ENCODE data around the gene C1RL. TPM values are rescaled to one million over a fixed set of nuclear protein-coding genes. Genes with fewer than 3 reads are reported as not detected.

Gene C1RL
- total RNA-seq, 2 donors from 2014 or later: 32.5 to 46.4 TPM

DNA sequence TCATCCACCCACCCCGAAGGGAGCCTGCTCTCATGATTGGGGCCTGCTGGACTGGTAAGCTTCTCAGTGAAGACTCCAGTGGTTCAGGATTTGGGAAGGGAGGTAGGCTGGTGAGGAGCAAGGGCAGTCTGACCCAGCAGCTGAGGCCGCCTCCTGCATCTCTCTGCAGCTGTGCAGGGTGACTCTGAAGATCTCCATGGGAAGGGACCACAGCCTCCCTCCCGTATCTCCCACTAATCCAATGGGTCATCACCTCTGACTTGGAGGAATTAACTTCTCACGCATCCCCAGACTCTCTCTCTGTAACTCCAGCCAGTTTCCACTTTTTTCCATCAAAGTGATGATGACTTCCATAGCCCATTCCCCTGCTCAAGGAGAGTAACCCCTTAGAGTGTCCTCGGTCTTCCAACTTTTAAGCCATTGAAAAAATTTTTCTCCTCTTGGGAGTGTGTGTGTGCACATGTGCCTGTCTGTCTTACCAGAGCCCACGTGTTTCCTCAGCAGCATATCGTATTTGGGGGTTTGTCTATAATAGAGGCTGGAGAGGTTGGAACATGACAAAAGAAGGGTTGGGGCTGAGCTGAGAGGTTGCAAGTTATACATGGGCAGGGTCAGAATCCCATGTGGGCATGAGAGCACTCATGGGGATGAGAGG is 32.5 kb upstream of the C1RL start:
- H3K9me3 ChIP-seq (ENCODE audit: control insufficient read depth, low read length): no peaks in the 10 kb centered on the region
- H3K36me3 ChIP-seq (ENCODE audit: control insufficient read depth, insufficient read depth, low read length): peaks cover 52% of the 10 kb centered on the region
- H3K9ac ChIP-seq (ENCODE audit: extremely low read depth, low read length, poor library complexity, severe bottlenecking): no peak overlapping the region
- Mint-ChIP-seq H3K27me3 (ENCODE audit: insufficient read depth) (no peaks in the 10 kb centered on the region), H3K27ac (no peak overlapping the region), H3K4me3 (no peak overlapping the region), H3K9me3 (no peaks in the 10 kb centered on the region), H3K36me3 (ENCODE audit: low read depth) (peaks cover 81% of the 10 kb centered on the region), H3K4me1 (peaks cover 5% of the 10 kb centered on the region)
- TF ChIP-seq, protein P1, sequence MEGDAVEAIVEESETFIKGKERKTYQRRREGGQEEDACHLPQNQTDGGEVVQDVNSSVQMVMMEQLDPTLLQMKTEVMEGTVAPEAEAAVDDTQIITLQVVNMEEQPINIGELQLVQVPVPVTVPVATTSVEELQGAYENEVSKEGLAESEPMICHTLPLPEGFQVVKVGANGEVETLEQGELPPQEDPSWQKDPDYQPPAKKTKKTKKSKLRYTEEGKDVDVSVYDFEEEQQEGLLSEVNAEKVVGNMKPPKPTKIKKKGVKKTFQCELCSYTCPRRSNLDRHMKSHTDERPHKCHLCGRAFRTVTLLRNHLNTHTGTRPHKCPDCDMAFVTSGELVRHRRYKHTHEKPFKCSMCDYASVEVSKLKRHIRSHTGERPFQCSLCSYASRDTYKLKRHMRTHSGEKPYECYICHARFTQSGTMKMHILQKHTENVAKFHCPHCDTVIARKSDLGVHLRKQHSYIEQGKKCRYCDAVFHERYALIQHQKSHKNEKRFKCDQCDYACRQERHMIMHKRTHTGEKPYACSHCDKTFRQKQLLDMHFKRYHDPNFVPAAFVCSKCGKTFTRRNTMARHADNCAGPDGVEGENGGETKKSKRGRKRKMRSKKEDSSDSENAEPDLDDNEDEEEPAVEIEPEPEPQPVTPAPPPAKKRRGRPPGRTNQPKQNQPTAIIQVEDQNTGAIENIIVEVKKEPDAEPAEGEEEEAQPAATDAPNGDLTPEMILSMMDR (conservative IDR thresholded peaks at IDR 0.05): no peak
- no peak overlapping the region for H3K4me3 ChIP-seq (ENCODE audit: low read length)
- H3K27me3 ChIP-seq (ENCODE audit: control insufficient read depth, insufficient read depth, low read length, poor library complexity, severe bottlenecking): no peaks in the 10 kb centered on the region
- WGBS, 2 experiments (ENCODE audit: insufficient coverage in 1 of 2, insufficient read length in 1 of 2): 76 to 96% methylated on average over 3 to 7 of the region's 7 CpGs
- DNase-seq: no peak
- H3K4me1 ChIP-seq (ENCODE audit: control insufficient read depth, insufficient read depth, low read length): no peaks in the 10 kb centered on the region
- H3K27ac ChIP-seq (ENCODE audit: low read depth, low read length): no peak overlapping the region

DNA sequence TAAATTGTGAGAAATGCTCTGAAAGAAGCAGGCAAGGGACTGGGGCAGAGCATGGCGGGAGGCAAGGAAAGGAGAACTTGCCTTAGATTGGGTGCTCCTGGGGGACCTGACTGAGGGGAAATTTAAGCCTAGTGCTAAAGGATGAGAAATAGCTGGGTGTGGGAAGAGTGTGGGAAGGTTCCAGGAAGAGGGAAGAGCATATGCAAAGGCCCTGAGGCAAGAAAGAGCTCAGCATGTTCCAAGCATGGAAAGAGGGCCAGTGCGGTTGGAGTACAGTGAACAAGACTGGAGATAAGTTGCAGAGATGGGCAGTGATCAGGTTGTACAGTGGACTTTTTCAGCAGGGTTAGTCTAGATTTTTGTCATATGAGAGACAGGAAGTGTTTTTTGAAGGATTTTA is 30.2 kb upstream of the C1RL start:
- TF ChIP-seq, protein P1 (conservative IDR thresholded peaks at IDR 0.05): no peak
- Histone ChIP-seq H3K27me3 (ENCODE audit: control insufficient read depth, insufficient read depth, low read length, poor library complexity, severe bottlenecking) (no peaks in the 10 kb centered on the region), H3K4me1 (ENCODE audit: control insufficient read depth, insufficient read depth, low read length) (no peaks in the 10 kb centered on the region), H3K9ac (ENCODE audit: extremely low read depth, low read length, poor library complexity, severe bottlenecking) (no peak overlapping the region), H3K36me3 (ENCODE audit: control insufficient read depth, insufficient read depth, low read length) (peaks cover 46% of the 10 kb centered on the region), H3K4me3 (ENCODE audit: low read length) (no peak overlapping the region), H3K27ac (ENCODE audit: low read depth, low read length) (no peak overlapping the region), H3K9me3 (ENCODE audit: control insufficient read depth, low read length) (no peaks in the 10 kb centered on the region)
- no peak for DNase-seq
- no peaks in the 10 kb centered on the region for H3K27me3 Mint-ChIP-seq (ENCODE audit: insufficient read depth)
- 93 to 100% methylated on average over 2 of the region's 2 CpGs for WGBS, 2 experiments (ENCODE audit: insufficient coverage in 1 of 2, insufficient read length in 1 of 2)
- peaks cover 5% of the 10 kb centered on the region for H3K4me1 Mint-ChIP-seq
- H3K27ac Mint-ChIP-seq: no peak overlapping the region
- no peaks in the 10 kb centered on the region for H3K9me3 Mint-ChIP-seq
- no peak overlapping the region for H3K4me3 Mint-ChIP-seq
- peaks cover 87% of the 10 kb centered on the region for H3K36me3 Mint-ChIP-seq (ENCODE audit: low read depth)

DNA sequence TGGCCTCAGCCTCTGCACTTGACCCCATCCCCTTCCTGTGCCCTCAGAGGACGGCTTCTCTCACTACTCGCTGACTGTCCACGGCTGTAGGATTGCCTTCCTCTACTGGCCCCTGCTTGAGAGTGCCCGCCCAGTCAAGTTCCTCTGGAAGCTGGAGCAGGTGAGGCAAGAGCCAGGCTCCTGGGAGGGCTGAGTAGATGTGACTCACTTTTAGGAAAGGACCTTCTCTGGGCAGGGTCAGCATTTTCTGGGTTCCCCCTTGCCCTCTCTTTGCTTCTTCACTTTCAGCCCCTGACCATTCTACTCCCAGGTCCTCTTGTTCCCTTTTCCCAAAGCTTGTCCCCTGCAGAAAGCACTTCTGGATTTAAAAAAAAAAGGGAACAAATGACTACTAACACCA is 28.9 kb upstream of the C1RL start:
- Histone ChIP-seq H3K36me3 (ENCODE audit: control insufficient read depth, insufficient read depth, low read length) (peaks cover 42% of the 10 kb centered on the region), H3K4me1 (ENCODE audit: control insufficient read depth, insufficient read depth, low read length) (no peaks in the 10 kb centered on the region), H3K27me3 (ENCODE audit: control insufficient read depth, insufficient read depth, low read length, poor library complexity, severe bottlenecking) (no peaks in the 10 kb centered on the region), H3K9ac (ENCODE audit: extremely low read depth, low read length, poor library complexity, severe bottlenecking) (no peak overlapping the region), H3K9me3 (ENCODE audit: control insufficient read depth, low read length) (no peaks in the 10 kb centered on the region), H3K27ac (ENCODE audit: low read depth, low read length) (no peak overlapping the region), H3K4me3 (ENCODE audit: low read length) (no peak overlapping the region)
- WGBS, 2 experiments (ENCODE audit: insufficient coverage in 1 of 2, insufficient read length in 1 of 2): 80 to 96% methylated on average over 4 of the region's 4 CpGs
- peaks cover 5% of the 10 kb centered on the region for H3K4me1 Mint-ChIP-seq
- H3K27me3 Mint-ChIP-seq (ENCODE audit: insufficient read depth): no peaks in the 10 kb centered on the region
- H3K27ac Mint-ChIP-seq: no peak overlapping the region
- TF ChIP-seq, protein P1 (conservative IDR thresholded peaks at IDR 0.05): no peak
- no peak for DNase-seq
- H3K36me3 Mint-ChIP-seq (ENCODE audit: low read depth): peaks cover 89% of the 10 kb centered on the region
- H3K4me3 Mint-ChIP-seq: no peak overlapping the region
- no peaks in the 10 kb centered on the region for H3K9me3 Mint-ChIP-seq
